Aorta (tissue), 5 donors: ENCODE results near the gene ATP5ME. TPM values are rescaled to one million over a fixed set of nuclear protein-coding genes. Genes with fewer than 3 reads are reported as not detected.
"Not testable (repeated sequence)": the region's sequence is repeated elsewhere in the genome, so short reads cannot be mapped to it uniquely, and the experiment has no call there.

Source experiments
- ATAC-seq: fragments of 200-7000 bp; cut with Tn5 transposase; one replicate; pipeline ENCODE4 v1.9.1; 2022; ENCODE audit warnings: moderate library complexity; ENCODE audit not compliant: low FRiP score
- DNase-seq, 2 donors: peaks; one replicate each; pipeline ENCODE4 v3.0.0-alpha.2; 2020
- H3K27ac ChIP-seq, 2 donors: one replicate each; pipeline ENCODE4 v1.5.1; 2013; ENCODE audit warnings: low read length in 2 of 2, mild to moderate bottlenecking in 2 of 2, moderate library complexity in 2 of 2, control low read depth in 1 of 2, inconsistent platforms in 1 of 2, low read depth in 1 of 2
- H3K27me3 ChIP-seq, 2 donors: one replicate each; pipeline ENCODE4 v1.6.1; 2013; ENCODE audit warnings: control low read depth in 1 of 2, low read length in 1 of 2, mild to moderate bottlenecking in 1 of 2, moderate library complexity in 1 of 2; ENCODE audit not compliant: insufficient read depth in 2 of 2, control insufficient read depth in 1 of 2
- H3K36me3 ChIP-seq, 2 donors: one replicate each; pipeline ENCODE4 v1.6.1; 2013; ENCODE audit warnings: control low read depth in 1 of 2, low read length in 1 of 2, mild to moderate bottlenecking in 1 of 2; ENCODE audit not compliant: insufficient read depth in 2 of 2, control insufficient read depth in 1 of 2
- H3K4me1 ChIP-seq, 2 donors: one replicate each; pipeline ENCODE4 v1.6.1; 2013; ENCODE audit warnings: low read length in 2 of 2, control low read depth in 1 of 2, mild to moderate bottlenecking in 1 of 2, moderate library complexity in 1 of 2; ENCODE audit not compliant: insufficient read depth in 2 of 2, control insufficient read depth in 1 of 2
- H3K4me3 ChIP-seq, 2 donors: one replicate each; pipeline ENCODE4 v1.5.1; 2013; ENCODE audit warnings: low read length in 2 of 2, control low read depth in 1 of 2, mild to moderate bottlenecking in 1 of 2
- H3K9me3 ChIP-seq: one replicate; pipeline ENCODE4 v1.6.1; 2013; ENCODE audit warnings: mild to moderate bottlenecking, low read length; ENCODE audit not compliant: control insufficient read depth
- WGBS, 2 donors: extraction: QIAGEN DNeasy Blood & Tissue Kit; methylation state at CpG; one replicate each; pipeline ENCODE4 v1.1.7; 2013; 5-methylcytosine and 5-hydroxymethylcytosine counted together
- intact Hi-C, 2 donors: fragments of 100-400 bp; cut with DNase I; formaldehyde crosslinking; loops; one replicate each; pipeline versions ENCODE4 v1.14.2 to v1.15.0; 2022
- polyA plus RNA-seq, 2 donors: library from polyadenylated mRNA; stranded (reverse); fragments of 200-250 nt; gene quantifications; one replicate each; pipeline ENCODE4 v1.2.3, GENCODE V29; 2013
- total RNA-seq, 2 donors: library from RNA; stranded (reverse); fragmentation: NEBNext Ultra II Directional; extraction: Animal tissue kit (Norgen Biotek cat#: 25700); gene quantifications; one replicate each; pipeline ENCODE4 v1.2.1, GENCODE V29; 2021
- donor health status: healthy with polysubstance abuse.
- donor health status: Bipolar disorder and iron deficiency.
- donor health status: DM: no; HTN: no; CAD: no.
- donor health status: DM: no; HTN: no; CAD: no.
- donor health status: DM: yes; HTN: yes; CAD: no.

The ATP5ME gene
- total and polyA plus RNA-seq, 4 donors, result 152 to 599 (median 327) TPM

DNA sequence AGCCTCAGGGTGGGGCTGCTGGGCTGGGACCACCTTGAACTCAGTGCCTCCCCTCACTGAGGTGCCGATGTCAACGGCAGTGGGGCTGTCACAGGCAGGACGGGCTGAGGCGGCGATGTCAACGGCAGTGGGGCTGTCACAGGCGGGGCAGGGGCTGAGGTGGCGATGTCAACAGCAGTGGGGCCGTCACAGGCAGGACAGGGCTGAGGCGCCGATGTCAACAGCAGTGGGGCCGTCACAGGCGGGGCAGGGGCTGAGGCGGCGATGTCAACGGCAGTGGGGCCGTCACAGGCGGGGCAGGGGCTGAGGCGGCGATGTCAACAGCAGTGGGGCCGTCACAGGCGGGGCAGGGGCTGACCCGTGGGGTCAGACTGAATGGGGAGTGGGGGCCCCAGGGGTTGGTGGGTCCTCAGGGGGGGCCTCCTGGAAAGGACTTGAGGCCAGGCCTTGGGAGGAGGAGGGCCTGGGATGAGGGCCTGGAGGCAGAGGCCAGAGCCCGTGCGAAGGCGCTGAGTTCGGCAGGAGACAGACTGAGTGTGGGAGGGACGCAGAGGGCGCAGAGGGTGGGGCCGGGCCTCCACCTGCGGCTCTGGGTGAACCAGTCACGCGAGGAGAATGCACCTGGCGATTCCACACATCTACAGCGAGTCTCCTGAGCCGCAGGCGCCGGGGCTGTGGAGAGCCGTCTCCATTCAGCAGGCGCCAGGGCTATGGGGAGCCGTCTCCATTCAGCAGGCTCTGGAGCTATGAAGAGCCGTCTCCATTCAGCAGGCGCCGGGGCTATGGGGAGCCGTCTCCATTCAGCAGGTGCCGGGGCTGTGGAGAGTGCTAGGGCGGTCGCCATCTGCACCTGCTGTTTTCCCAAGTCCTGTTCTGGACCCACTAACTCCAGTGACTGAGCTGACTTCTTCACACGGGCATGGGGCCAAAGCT lies 22.9 kb downstream of the ATP5ME start:
- H3K27ac ChIP-seq, result no peak overlapping the region
- intact Hi-C loops, result no loop called here
- no peak overlapping the region for H3K4me3 ChIP-seq
- 31 to 37% methylated on average over 49 of the region's 49 CpGs for WGBS, 2 donors
- H3K9me3 ChIP-seq, result no peaks in the 10 kb centered on the region
- no peaks in the 10 kb centered on the region for H3K4me1 ChIP-seq
- no peak for ATAC-seq
- H3K36me3 ChIP-seq, result no peaks in the 10 kb centered on the region
- no peaks in the 10 kb centered on the region for H3K27me3 ChIP-seq
- peak in 1 of 2 donors; percentile 24 for DNase-seq

DNA sequence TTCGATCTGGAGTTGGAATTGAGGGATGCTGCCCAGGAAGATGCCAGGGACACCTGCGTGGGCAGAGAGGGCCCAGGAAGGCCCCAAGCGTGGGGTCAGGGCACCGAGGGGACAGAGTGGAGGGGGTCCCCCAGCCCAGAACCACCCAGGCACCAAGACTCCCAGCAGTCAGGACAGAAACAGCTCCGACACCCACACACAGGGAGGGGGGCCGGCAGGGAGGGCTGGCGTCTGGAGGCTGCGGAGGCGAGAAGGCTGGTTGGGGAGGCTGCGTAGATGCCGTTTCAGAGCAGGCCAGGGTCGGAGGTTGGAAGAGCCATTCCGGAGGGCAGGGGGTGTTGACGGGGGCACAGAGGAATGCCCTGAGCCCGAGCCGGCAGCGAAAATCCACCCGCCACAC lies 23.6 kb downstream of the ATP5ME start:
- Histone ChIP-seq H3K4me1 (no peaks in the 10 kb centered on the region), H3K27me3 (no peaks in the 10 kb centered on the region), H3K27ac (no peak overlapping the region), H3K4me3 (no peak overlapping the region), H3K9me3 (no peaks in the 10 kb centered on the region), H3K36me3 (no peaks in the 10 kb centered on the region)
- ATAC-seq, result no peak
- WGBS, 2 donors, result 61 to 69% methylated on average over 18 of the region's 18 CpGs
- DNase-seq, result peak in 1 of 2 donors; percentile 39
- intact Hi-C loops, result no loop called here

DNA sequence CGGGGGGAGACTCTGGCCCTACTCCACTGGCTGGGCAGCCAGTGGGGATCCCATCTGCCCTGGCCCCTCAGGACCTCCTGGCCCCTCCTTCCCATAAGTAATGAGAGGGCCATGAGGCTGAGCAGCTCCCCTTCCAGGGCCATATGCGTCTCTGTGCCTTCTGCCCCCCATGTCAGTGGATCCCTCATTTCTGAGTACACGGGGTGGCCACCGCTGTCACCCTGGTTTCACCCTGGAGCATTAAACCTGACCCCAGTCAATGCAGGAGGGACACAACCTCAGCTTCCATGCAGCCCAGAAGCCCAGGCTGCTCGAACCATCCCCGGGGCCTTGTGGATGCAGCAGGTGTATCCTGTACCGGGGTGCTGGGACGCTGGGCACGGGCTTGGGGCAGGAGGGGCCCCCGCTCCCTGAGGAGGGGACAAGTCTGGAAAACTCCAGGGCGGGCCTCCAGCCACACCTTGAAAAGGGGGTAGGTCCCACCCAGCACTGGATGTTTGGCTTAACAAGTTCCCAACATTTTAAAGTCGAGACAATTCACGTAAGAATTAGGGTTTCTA lies 24.2 kb downstream of the ATP5ME start:
- Histone ChIP-seq H3K27ac (no peak overlapping the region), H3K36me3 (no peaks in the 10 kb centered on the region), H3K4me1 (no peaks in the 10 kb centered on the region), H3K9me3 (no peaks in the 10 kb centered on the region), H3K4me3 (no peak overlapping the region), H3K27me3 (no peaks in the 10 kb centered on the region)
- 90 to 91% methylated on average over 13 of the region's 13 CpGs for WGBS, 2 donors
- intact Hi-C loops, result no loop called here
- ATAC-seq (no peak), DNase-seq (peak in 1 of 2 donors; percentile 33)

DNA sequence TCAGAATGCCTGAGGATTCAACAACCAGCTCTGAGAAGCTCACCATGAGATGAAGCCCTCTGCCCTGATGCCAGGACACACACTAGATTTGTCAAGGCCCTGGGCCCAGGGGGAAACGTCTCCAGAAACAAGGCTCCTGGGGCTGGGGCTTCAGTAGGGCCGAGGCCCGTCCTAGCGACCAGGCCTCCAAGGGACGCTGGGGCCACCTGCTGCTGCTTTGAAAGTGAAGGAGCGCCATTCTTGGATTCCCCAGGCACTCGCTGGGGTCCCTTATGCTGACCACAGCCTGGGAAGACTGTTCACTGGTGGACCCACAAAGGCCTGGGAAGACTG lies 24.8 kb downstream of the ATP5ME start:
- peak in 1 of 2 donors; percentile 26 for DNase-seq
- intact Hi-C loops, result no loop called here
- no peaks in the 10 kb centered on the region for H3K9me3 ChIP-seq
- 91 to 92% methylated on average over 7 of the region's 7 CpGs for WGBS, 2 donors
- no peak for ATAC-seq
- no peak overlapping the region for H3K4me3 ChIP-seq
- H3K36me3 ChIP-seq, result no peaks in the 10 kb centered on the region
- no peak overlapping the region for H3K27ac ChIP-seq
- H3K27me3 ChIP-seq, result no peaks in the 10 kb centered on the region
- H3K4me1 ChIP-seq, result no peaks in the 10 kb centered on the region

DNA sequence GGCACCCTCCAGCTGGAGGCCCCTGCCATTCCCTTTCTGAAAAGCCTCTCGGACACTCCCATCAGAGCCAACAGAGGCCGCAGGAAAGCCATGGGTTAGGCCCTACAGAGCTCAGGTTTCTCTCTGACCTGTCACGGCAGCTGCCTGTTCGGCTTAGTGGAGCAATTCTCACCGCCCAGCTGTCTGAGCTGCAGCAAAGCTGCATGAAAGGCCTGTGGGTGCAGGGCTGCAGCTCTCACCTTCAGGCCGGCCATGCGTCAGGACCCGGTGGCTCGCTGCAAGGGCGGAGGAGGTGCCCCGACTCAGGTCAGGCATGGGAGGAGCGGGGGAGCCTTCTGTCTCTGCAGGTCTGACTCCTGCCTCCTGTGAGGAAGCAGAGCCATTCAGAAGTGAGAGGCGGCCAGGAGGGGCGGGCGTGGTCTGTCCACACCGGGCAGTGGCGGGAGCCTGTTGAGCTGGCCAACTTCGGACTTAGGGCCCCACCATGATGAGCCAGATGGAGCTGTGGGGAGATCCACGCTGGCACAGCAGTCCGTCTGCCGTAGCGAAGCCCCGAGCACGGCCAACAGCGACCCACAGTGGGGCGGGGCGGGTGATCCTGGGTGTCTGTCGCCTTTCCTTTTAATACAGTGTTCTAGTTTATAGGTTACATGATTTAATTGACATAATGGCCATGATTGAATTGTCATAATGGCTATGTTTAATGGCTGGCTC lies 25.3 kb downstream of the ATP5ME start:
- no peak for ATAC-seq
- no peaks in the 10 kb centered on the region for H3K4me1 ChIP-seq
- no peaks in the 10 kb centered on the region for H3K9me3 ChIP-seq
- no peaks in the 10 kb centered on the region for H3K27me3 ChIP-seq
- DNase-seq, result peak in 1 of 2 donors; percentile 38
- H3K36me3 ChIP-seq, result no peaks in the 10 kb centered on the region
- H3K27ac ChIP-seq, result no peak overlapping the region
- WGBS, 2 donors, result 66 to 74% methylated on average over 28 of the region's 28 CpGs
- intact Hi-C loops, result no loop called here
- no peak overlapping the region for H3K4me3 ChIP-seq

DNA sequence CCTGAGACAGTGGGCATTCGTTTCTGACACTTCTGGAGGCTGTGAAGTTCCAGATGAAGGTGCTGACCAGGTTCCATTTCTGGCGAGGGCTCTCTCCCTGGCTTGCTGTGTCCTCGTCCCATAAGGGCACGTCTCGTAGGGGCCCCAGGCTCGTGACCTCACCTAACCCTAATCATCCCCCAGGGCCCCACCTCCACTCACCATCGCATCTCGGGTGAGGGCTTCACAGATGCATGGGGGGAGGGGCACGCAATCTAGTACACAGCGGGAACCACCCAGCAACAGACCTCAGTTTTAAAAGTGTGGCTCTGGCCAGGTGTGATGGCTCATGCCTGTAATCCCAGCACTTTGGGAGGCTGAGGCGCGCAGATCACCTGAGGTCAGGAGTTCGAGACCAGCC lies 26.6 kb downstream of the ATP5ME start:
- DNase-seq (peak in 1 of 2 donors; percentile 24), ATAC-seq (no peak)
- intact Hi-C loops, result no loop called here
- Histone ChIP-seq H3K4me1 (no peaks in the 10 kb centered on the region), H3K27ac (no peak overlapping the region), H3K9me3 (no peaks in the 10 kb centered on the region), H3K36me3 (no peaks in the 10 kb centered on the region), H3K4me3 (no peak overlapping the region), H3K27me3 (no peaks in the 10 kb centered on the region)
- 53 to 58% methylated on average over 13 of the region's 13 CpGs for WGBS, 2 donors

DNA sequence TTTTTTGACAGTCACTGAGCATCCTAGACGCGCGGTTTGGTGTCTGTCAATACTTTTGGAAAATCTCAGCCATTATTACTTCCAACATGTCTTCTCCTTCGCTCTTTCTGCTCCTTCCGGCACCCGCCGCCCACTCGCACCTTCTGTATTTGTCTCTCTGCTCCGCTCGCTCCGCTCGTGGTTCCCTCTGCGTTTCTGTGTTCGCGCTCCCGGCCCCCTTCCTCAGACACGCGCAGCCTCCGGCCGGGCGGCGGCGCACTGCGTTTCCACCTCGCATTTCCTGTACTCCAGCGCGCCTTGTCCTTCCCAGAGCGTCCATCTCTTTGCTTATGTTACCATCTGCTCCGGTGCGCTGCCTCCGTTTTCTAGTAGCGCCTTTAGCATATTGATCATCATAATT lies 27.6 kb downstream of the ATP5ME start:
- no peaks in the 10 kb centered on the region for H3K4me1 ChIP-seq
- H3K4me3 ChIP-seq, result no peak overlapping the region
- H3K9me3 ChIP-seq, result no peaks in the 10 kb centered on the region
- H3K36me3 ChIP-seq, result no peaks in the 10 kb centered on the region
- no peaks in the 10 kb centered on the region for H3K27me3 ChIP-seq
- no peak overlapping the region for H3K27ac ChIP-seq
- intact Hi-C loops, result no loop called here
- ATAC-seq (no peak), DNase-seq (peak; percentile 32 to 66)
- 59 to 72% methylated on average over 32 of the region's 32 CpGs for WGBS, 2 donors

DNA sequence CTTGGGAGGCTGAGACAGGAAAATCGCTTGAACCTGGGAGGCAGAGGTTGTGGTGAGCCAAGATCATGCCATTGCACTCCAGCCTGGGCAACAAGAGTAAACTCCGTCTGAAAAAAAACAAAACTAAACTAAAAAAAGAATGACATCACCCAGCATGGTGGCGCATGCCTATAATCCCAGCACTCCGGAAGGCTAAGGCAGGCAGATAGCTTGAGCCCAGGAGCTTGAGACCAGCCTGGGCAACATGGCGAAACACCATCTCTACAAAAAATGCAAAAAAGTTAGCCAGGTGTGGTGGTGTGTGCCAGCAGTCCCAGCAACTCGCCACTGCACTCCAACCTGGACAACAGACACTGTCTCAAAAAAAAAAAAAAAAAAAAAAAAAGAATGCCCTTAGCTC lies 31.7 kb downstream of the ATP5ME start:
- DNase-seq, H3K27me3 ChIP-seq, ATAC-seq, H3K4me1 ChIP-seq, H3K27ac ChIP-seq, H3K9me3 ChIP-seq, intact Hi-C loops, H3K36me3 ChIP-seq, H3K4me3 ChIP-seq: not testable (repeated sequence)
- 89 to 90% methylated on average over 6 of the region's 6 CpGs for WGBS, 2 donors
